Activated T-cell treated with anti-CD3 and anti-CD28 coated beads for 48 hours (primary cell): ENCODE data around the gene UFL1.
"Not testable (repeated sequence)": the region's sequence is repeated elsewhere in the genome, so short reads cannot be mapped to it uniquely, and the experiment has no call there.

Experiments used
- DNase-seq: peaks from one replicate; pipeline ENCODE4 v3.0.0-alpha.2; 2020; ENCODE audit warnings: low read depth

The UFL1 gene

DNA sequence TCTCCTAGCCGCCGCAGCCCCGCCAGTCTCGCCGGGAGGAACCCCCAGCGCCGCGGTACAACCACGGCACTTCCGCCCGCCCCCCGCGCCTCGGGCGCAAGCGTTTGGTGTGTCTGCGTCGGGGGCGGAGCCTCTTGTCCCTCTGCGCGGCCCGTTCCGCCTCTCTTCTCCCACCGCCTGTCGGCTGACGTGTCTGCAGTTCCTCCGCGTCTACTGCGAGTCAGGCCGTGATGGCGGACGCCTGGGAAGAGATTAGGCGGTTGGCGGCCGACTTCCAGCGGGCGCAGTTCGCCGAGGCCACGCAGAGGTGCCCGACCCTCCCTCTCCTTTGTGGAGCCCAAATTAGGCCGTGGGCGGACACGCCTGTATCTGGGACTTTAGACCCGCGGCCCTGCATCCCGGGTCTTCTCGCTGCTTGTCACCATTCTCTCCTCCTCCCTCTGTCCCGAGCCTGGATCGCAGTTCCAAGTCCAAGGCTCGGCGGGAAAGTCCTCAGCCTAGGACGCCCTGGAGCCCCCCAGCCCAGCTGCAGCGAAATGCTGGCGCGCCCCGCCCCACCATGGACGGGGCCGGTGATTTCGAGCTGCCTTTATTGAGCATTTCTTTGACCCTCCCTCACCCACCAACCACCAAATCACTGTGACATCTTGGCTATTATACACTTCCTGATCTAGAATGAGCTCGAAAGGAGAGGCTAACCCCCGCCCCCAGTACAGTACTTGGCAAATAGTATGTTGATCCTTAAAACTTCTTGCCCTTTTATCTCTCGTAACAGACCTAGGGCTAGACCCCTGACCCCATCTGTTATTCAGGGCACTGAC, at the start of gene UFL1:
TSS of gene UFL1 (plus strand) at position 163 of the 821 bp plus-strand sequence. CDS start at position 231, 68 bp downstream.
- peak; percentile 91 for DNase-seq

DNA sequence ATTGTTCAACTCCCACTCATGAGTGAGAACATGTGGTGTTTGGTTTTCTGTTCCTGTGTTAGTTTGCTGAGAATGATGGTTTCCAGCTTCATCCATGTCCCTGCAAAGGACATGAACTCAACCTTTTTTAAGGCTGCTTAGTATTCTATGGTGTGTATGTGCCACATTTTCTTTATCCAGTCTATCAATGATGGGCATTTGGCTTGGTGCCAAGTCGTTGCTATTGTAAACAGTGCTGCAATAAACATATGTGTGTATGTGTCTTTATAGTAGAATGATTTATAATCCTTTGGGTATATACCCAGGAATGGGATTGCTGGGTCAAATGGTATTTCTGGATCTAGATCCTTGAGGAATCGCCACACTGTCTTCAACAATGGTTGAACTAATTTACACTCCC, 49.3 kb upstream of the UFL1 start:
- DNase-seq = not testable (repeated sequence)

DNA sequence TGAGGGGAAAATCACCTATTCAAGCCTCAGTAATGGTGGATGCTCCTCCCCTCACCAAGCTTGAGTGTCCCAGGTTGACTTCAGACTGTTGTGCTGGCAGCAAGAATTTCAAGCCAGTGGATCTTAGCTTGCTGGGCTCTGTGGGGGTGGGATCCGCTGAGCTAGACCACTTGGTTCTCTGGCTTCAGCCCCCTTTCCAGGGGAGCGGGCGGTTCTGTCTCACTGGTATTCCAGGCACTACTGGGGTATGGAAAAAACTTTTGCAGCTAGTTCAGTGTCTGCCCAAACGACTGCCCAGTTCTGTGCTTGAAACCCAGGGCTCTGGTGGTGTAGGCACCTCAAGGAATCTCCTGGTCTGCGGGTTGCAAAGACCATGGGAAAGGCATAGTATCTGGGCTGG, 42.9 kb upstream of the UFL1 start:
- no peak for DNase-seq

DNA sequence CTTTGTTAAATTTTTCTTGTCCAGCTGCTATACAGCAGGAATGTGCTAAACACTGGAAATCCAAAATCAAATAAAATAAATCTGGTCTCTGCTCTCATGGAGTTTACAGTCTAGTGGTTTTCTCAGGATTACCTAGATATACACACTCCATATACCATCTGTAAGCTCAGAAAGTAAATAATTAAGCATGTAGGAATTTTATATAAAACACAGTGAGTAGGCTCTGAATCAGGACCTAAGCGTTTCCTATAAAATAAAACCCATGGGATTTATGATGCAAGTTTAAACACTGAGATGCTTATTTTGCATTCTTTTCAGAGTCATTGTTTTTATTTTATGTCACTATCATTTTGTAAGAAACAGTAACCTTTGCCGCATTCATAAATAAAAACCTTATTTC, 29.7 kb upstream of the UFL1 start:
- DNase-seq = no peak

DNA sequence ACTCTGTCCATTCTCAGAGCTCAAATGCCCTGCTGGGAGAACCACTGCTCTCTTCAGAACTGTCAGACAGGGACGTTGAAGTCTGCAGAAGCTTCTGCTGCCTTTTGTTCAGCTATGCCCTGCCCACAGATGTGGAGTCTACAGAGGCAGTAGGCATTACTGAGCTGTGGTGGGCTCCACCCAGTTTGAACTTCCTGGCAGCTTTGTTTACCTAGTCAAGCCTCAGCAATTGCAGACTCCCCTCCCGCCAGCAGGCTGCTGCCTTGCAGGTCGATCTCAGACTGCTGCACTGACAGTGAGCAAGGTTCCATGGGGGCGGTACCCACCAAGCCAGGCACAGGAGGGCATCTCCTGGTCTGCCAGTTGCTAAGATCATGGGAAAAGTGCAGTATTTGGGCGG, 21.8 kb upstream of the UFL1 start:
- no peak for DNase-seq

DNA sequence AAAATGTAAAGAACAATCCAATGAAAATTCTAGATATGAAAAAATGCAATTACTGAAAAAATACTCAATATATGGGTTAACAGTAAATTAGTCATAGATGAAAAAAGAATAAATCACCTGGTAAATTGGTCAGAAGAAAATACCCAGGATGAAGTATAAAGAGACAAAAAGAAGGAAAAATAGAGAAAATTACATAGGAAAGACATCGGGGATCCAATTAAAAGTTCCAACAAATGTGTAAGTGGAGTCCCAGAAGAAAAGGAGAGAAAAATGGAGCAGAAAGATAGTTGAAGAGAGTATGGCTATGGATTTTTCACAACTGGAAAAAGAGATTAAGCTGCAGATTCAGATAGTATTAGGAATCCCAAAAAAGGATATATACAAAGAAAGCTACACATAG, 18.7 kb upstream of the UFL1 start:
- no peak for DNase-seq

DNA sequence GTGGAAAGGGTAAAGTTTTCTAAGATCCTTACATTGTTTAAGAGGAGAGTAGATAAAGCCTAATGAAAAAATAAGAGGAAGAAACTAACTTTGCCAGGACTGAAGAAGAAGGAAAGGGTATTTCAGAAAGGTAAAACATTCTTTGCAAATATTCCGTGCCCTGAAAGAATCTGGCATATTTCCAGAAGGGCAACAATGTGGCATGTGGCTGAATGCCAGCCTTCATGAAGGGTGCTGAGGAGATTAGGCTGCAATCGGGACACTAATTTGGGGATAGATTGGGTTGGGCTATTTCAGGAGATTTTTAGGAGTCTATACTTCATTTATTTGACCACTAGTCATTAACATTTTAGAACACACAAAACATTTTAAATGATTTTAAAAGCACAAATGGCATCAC, 16.2 kb upstream of the UFL1 start:
- no peak for DNase-seq

DNA sequence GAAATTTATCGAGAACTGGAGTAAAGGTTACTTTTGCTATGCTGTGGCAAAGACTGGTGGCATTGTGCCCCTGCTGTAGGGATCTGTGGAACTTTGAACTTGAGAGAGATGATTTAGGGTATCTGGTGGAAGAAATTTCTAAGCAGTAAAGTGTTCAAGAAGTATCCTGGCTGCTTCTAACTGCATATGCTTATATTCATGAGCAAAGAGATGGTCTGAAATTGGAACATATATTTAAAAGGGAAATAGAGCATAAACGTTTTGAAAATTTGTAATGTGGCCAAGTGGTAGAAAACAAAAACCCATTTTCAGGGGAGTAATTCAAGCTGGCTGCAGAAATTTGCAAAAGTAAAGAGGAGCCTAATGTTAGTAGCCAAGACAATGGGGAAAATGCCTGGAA, 12.3 kb upstream of the UFL1 start:
- DNase-seq = no peak

DNA sequence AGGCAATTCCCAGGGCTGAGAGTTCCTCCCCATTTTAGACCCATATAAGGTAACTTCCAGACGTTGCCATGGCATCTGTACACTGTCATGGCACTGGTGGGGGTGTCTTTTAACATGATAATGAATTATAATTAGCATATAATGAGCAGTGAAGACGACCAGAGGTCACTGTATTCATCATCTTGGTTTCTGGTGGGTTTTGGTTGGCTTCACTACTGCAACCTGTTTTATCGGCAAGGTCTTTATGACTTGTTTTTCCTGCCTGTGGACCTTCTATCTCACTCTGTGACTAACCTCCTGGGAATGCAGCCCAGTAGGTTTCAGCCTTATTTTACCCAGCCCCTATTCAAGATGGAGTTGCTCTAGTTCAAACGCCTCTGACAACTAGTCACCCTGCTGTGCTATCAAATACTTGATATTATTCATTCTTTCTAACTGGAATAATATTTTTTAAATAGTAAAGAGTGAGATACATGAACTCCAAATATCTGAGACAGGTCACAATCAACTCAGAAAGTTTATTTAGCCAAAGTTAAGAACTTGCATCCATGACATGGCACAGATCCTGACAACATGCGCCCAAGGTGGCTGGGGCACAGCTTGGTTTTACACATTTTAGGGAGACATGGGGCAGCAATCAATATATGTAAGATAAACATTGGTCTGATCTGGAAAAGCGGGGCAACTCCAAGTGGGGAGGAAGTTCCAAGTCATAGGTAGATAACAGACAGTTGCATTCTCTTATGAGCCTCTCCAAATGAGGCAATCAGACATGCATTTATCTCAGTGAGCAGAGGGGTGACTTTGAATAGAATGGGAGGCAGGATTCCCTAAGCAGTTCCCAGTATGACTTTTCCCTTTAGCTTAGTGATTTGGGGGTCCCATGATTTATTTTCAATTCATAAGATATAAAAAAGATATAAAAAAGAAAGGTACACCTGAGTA, 1.2 kb upstream of the UFL1 start:
- no peak for DNase-seq

DNA sequence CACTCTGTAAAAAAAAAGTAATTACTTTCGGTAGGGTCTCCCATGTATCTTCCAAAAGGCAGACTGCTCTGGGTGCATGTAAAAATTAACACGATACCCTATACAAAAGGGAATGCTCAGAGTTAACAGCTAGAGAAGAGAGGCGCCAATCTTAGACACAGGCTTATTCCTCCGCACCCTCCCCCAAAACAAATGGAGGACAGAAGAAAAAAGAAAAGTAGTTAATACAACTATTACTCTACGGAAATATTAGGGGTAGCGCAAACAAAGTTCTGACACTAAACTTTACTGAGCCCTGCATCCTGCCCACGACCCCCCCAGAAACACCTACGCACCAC, 331 bp upstream of the UFL1 start:
- no peak for DNase-seq

DNA sequence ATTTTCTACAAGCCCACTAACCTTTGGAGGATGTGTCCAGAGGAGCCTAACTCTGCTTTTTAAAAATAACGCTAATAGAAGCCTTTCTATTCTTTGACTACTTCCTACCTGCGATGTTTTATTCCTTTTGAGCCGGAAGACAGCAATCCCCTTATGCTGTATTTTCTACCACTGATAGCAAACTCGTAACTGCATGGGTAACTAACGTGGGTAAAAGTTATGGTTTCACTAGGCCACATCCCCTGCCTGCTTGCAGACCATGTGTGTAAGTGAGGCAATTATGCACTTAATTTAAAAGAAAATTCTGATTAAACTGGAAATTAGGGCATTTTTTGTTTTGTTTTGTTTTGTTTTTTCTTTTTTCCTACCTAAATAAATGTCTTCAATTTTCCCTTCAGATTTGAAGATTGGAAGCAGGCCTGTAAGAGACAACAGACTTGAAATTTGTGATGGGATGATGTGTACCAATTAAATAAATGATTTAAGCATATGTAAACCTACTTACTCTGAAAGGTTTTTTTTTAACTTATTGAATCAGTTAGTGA, 931 bp downstream of the UFL1 start:
- DNase-seq = no peak

DNA sequence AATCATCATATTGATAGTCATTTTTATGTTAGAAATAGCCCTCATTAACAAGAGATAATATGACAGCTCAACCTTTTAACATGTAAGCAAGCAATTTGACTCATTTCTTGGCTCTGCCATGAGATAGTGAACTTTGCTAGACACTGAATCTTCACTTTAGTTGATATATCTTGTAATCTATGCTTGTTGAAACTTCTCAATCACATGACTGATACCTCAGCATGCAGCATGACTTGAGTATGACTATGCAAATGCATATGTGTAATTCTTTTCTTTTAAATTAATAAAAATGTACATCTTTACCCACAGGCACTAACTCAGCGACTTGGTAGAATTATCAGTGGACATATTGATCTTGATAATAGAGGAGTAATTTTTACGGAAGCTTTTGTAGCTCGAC, 6.6 kb downstream of the UFL1 start:
- no peak for DNase-seq

DNA sequence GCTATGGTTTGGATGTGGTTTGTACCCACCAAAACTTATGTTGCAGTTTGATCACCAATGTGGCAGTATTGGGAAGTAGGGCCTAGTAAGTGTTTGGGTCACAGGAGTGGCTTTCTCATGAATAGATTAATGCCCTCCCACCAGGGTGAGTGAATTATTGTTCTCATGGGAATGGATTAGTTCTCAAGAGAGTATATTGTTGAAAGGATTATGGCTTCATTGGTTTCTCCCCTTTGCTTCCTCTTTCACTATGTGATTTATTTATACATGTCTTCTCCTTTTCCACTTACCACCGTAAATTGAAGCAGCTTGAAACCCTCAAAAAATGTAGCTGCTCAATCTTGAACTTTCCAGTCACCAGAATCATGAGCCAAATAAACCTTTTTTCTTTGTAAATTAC, 10.8 kb downstream of the UFL1 start:
- no peak for DNase-seq

DNA sequence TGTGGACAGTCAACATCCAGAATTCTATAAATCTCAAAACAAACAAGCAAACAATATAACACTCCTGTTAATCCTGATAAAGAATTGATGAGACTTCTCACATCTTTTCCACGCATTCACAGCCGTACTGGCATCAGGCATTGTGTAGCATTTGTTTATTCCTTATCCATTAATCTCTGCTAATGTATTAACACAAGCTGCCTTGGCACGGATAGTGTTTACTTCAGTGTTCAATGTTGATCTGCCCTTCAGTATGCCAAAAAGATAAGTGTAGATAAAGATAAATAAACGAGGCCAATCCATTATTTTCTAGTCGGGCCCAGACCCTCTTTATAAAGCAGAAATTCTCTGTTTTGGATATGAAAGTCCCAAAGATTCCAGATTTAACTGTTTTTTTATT, 16.1 kb downstream of the UFL1 start:
- no peak for DNase-seq

DNA sequence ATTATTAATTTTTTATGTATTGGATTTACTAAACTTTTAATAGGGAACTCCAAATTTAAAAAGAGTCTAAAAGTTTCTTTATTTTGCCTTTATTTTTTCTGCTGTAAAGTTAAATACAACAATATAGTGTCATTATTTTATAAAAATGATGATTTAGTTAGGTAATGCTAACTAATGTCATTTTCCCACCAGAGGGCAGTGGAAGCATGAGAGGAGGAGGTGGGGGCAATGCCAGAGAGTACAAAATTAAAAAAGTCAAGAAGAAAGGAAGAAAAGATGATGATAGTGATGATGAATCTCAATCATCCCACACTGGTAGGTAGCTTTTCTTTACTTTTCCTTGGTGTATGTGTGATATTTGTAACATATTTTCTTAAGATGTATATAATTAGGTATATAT, 21.1 kb downstream of the UFL1 start:
- DNase-seq = no peak

DNA sequence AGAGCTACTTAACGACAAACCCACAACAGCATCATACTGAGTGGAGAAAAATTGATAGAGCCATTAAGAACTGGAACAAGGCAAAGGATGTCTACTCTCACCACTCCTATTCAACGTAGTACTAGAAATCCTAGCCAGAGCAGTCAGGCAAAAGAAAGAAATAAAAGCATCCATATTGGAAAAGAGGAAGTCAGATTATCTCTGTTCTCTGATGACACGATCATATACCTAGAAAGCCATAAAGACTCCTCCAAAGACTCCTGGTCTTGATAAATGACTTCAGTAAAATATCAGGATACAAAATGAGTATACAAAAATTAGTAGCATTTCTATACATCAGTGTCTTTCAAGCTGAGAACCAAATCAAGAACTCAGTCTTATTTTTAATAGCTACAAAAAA, 24.3 kb downstream of the UFL1 start:
- no peak for DNase-seq

DNA sequence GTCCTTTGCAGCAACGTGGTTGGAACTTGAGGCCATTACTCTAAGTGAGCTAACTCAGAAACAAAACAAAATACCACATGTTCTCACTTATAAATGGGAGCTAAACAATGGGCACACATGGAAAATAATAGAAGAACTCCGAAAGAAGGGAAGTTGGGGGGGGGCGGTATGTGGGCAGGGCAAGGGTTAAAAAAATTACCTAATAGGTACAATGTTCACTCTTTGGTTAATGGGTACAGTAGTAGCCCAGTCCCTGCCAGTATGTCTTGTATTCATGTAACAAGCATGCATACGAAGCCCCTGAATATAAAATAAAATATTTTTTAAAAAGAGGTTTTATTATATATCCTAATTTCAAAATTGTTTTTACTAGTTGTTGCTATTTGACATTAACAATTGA, 26.0 kb downstream of the UFL1 start:
- no peak for DNase-seq

DNA sequence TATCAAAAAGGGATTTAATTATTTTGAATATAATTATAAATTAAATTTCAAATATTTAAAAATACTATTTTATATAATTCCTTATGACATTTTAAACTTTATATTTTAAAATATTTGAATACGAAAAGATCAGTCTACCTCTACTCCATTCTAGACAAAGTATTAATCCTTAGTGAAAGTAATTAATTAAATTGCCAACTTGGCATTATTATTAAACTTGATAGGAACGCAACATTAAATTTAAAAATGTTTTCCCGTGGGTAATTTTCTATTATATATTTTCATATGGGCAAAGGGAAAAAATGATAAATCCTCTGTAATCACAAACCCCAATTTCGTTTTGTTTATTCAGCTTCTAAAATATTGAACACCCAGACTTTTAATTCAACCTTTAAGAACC, 33.0 kb downstream of the UFL1 start:
- DNase-seq = no peak

DNA sequence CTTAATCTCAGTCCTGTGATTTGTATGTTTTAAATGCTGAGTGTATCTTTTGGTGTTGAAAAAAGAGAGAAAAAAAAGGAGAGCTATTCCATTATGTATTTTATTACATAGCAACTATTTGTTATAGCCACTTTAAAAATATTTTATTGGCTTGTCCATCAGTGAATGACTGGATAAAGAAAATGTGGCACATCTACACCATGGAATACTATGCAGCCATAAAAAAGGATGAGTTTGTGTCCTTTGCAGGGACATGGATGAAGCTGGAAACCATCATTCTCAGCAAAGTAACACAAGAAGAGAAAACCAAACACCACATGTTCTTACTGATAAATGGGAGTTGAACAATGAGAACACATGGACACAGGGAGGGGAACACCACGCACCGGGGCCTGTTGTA, 38.1 kb downstream of the UFL1 start:
- not testable (repeated sequence) for DNase-seq

DNA sequence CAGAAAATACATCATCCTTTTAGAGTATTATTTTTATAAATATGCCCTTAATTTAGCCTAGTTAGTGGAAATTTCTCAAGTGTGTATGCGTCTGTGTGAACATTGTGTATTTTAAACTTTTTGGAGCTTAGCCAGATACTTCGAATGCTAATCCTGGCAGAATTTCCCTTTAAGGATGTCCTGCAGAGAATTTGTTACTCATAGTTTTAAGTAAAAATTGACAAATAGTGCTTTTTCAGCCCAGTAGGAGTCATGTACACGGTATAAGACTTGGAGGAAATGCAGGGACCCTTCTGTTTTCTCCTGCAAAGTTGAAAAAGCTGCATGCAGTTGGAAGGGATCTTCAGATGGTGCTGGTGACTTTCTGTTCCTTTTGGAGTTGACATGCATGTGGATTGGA, 41.3 kb downstream of the UFL1 start, which contains the start of gene FHL5:
TSS of gene FHL5 (plus strand) at position 243 of the 400 bp plus-strand sequence. CDS start 40,486 bp downstream, outside the sequence.
- DNase-seq = no peak

DNA sequence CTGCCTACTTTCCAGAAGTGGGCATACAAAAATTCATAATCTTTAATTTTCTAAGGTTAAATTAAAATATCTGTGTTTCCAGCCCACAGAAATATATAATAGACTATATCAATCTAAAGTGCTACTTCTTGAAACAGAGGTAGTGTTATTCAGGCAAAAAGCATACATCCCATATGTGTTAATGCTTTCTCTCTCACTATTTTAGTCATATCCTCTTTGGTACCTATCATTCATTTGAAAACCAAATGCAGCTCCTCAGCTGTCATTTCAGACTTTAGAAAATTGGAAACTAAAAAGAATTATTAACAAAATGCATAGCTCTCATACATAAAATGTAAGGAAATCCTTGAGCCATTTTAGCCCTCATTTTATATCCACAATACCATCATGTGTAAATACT, 42.2 kb downstream of the UFL1 start:
- DNase-seq = no peak

DNA sequence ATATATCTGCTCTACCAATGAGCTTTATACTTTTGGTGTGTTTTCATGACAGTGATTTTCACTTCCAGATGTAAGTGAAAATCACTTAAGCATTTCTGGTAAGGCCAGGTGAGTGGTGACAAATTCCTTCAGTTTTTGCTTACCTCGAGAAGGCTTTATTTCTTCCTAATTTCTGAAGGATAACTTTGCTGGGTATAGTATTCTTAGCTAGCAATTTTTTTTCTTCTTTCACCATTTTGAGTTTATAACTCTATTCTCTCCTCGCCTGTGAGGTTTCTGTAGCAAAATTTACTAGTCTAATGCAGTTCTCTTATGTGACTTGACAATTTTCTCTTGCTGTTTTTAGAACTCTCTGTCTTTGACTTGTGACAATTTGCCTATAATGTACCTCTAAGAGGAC, 48.4 kb downstream of the UFL1 start:
- DNase-seq = no peak

DNA sequence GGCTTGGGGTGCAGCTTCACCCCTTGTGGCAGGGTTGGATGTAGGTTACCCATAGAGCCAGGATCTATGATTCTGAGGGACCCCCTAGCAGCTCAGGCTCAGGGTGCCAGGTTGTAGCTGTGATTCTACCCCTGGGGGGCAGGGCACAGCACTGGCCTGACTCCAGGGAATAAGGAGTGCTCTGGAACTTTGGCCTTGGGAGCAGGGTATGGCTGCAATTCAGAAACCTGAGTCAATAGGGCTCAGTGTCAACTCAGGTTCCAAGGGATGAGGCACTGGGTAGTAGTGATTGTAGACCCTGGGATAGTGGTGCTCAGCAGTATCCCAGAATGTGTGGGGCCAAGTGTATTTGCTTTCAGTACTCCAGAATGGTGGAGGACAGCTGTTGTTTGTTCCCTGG, 49.9 kb downstream of the UFL1 start:
- DNase-seq = no peak
